GM23338 (cell line): ENCODE measurements around the gene TMEM256. TPM values are rescaled to one million over a fixed set of nuclear protein-coding genes. Genes with fewer than 3 reads are reported as not detected.

Source experiments
- ATAC-seq: fragments of 200-7000 bp; cut with Tn5 transposase; 3 replicates; pipeline ENCODE4 v1.9.1; 2020
- DNase-seq: peaks from one replicate; pipeline ENCODE4 v3.0.0-alpha.2; 2015; ENCODE audit warnings: low spot score
- H2AFZ ChIP-seq: fragments of 200-600 bp; sonication (generic); 2 replicates; pipeline ENCODE4 v1.8.0; 2016; ENCODE audit warnings: antibody characterized with exemption, mild to moderate bottlenecking, moderate library complexity
- H3F3A ChIP-seq: fragments of 200-600 bp; sonication (generic); replicated peaks from 2 replicates; pipeline ENCODE4 v1.8.0; 2017; ENCODE audit warnings: antibody characterized with exemption, mixed run types, low read depth
- H3K27ac ChIP-seq: fragments of 200-600 bp; sonication (generic); 2 replicates; pipeline ENCODE4 v1.6.1; 2016; ENCODE audit warnings: low read depth
- H3K27me3 ChIP-seq: fragments of 200-600 bp; sonication (generic); 2 replicates; pipeline ENCODE4 v1.8.0; 2016; ENCODE audit warnings: mild to moderate bottlenecking, mixed run types, moderate library complexity; ENCODE audit not compliant: insufficient read depth
- H3K36me3 ChIP-seq: fragments of 200-600 bp; sonication (generic); 2 replicates; pipeline ENCODE4 v1.8.0; 2016; ENCODE audit warnings: mild to moderate bottlenecking; ENCODE audit not compliant: insufficient read depth
- H3K4me1 ChIP-seq: fragments of 200-600 bp; sonication (generic); 2 replicates; pipeline ENCODE4 v1.8.0; 2016; ENCODE audit warnings: mild to moderate bottlenecking, moderate library complexity; ENCODE audit not compliant: insufficient read depth
- H3K4me2 ChIP-seq: fragments of 200-600 bp; sonication (generic); 2 replicates; pipeline ENCODE4 v1.7.1; 2017; ENCODE audit warnings: mixed run types
- H3K4me3 ChIP-seq: fragments of 200-600 bp; sonication (generic); 2 replicates; pipeline ENCODE4 v1.6.1; 2016; ENCODE audit warnings: mixed run types
- H3K79me2 ChIP-seq: fragments of 200-600 bp; sonication (generic); replicated peaks from 2 replicates; pipeline ENCODE4 v1.8.0; 2017; ENCODE audit warnings: mild to moderate bottlenecking; ENCODE audit not compliant: insufficient read depth
- H3K9me2 ChIP-seq: fragments of 200-600 bp; sonication (generic); 2 replicates; pipeline ENCODE4 v1.8.0; 2017; ENCODE audit not compliant: insufficient read depth
- H4K20me1 ChIP-seq: fragments of 200-600 bp; sonication (generic); replicated peaks from 2 replicates; pipeline ENCODE4 v1.8.0; 2017; ENCODE audit warnings: mild to moderate bottlenecking; ENCODE audit not compliant: insufficient read depth
- H3K27ac Mint-ChIP-seq: 2 replicates; pipeline ENCODE4 v1.8.0; 2020; ENCODE audit warnings: inconsistent platforms, mild to moderate bottlenecking, moderate library complexity, mixed read lengths
- H3K27me3 Mint-ChIP-seq: 3 replicates; pipeline ENCODE4 v1.8.0; 2022; ENCODE audit warnings: low read depth, mild to moderate bottlenecking, moderate library complexity, mixed read lengths, inconsistent platforms; ENCODE audit not compliant: insufficient read depth, poor library complexity
- H3K36me3 Mint-ChIP-seq: 3 replicates; pipeline ENCODE4 v1.8.0; 2021; ENCODE audit warnings: low read depth, mild to moderate bottlenecking, inconsistent platforms, moderate library complexity, mixed read lengths
- H3K4me1 Mint-ChIP-seq: 3 replicates; pipeline ENCODE4 v1.8.0; 2020; ENCODE audit warnings: mild to moderate bottlenecking, inconsistent platforms, mixed read lengths
- H3K4me3 Mint-ChIP-seq: 3 replicates; pipeline ENCODE4 v1.8.0; 2021; ENCODE audit warnings: moderate library complexity, mild to moderate bottlenecking, inconsistent platforms, mixed read lengths
- H3K9me3 Mint-ChIP-seq: 3 replicates; pipeline ENCODE4 v1.8.0; 2020; ENCODE audit warnings: moderate library complexity, mild to moderate bottlenecking, inconsistent platforms, mixed read lengths
- EZH2phosphoT487 ChIP-seq: fragments of 200-600 bp; sonication (generic); IDR thresholded peaks from one replicate; pipeline ENCODE4 v1.8.1; 2018; ENCODE audit warnings: antibody characterized with exemption; ENCODE audit not compliant: unreplicated experiment
- JUNB ChIP-seq: IDR thresholded peaks from one replicate; pipeline ENCODE4 v1.6.1; 2016; ENCODE audit warnings: antibody characterized with exemption; ENCODE audit not compliant: unreplicated experiment
- REST ChIP-seq: IDR thresholded peaks from one replicate; pipeline ENCODE4 v1.6.1; 2018; ENCODE audit warnings: antibody characterized with exemption; ENCODE audit not compliant: unreplicated experiment
- ZNF331 ChIP-seq: fragments of 250-450 bp; sonication (Bioruptor Pico); IDR thresholded peaks from 2 replicates; pipeline ENCODE4 v1.5.0; 2020; ENCODE audit warnings: low read depth, mild to moderate bottlenecking, moderate library complexity
- ZNF462 ChIP-seq: fragments of 250-450 bp; sonication (Bioruptor Pico); IDR thresholded peaks from 2 replicates; pipeline ENCODE4 v1.5.0; 2020; ENCODE audit warnings: mild to moderate bottlenecking, moderate library complexity
- polyA plus RNA-seq: library from polyadenylated mRNA; unstranded; fragments of >200 nt; fragmentation: Nextera tagmentation; extraction: Ambion mirVana; gene quantifications from 2 replicates; pipeline ENCODE4 v1.2.1, GENCODE V29; 2016
- total RNA-seq: library from RNA; depleted of rRNA; stranded (reverse); fragments of >200 nt; shearing (Covaris generic); gene quantifications from 2 replicates; pipeline ENCODE4 v1.2.3, GENCODE V29; 2014

Gene TMEM256
- total and polyA plus RNA-seq, 2 experiments from 2014 or later = 127 to 197 TPM

GRCh38 chr17:7407485-7408251 is 3.8 kb upstream of the TMEM256 start, which contains the start of gene NLGN2 (continued):
- TF ChIP-seq ZNF462 (no peak), ZNF331 (CRISPR knock-in tag) (no peak), REST (no peak)

GRCh38 chr17:7407082-7407481 is 3.2 kb upstream of the TMEM256 start:
- DNase-seq = peak; percentile 43
- peaks cover 18% of the 10 kb centered on the region for H3K27me3 Mint-ChIP-seq
- H3K36me3 ChIP-seq = peaks cover under 1% of the 10 kb centered on the region; the same call in 1 of the 2 replicates
- peak overlapping the region; percentile 81 for H3K4me2 ChIP-seq
- no peak for ATAC-seq
- H3K36me3 Mint-ChIP-seq = peaks cover 21% of the 10 kb centered on the region
- H3K27ac Mint-ChIP-seq = no peak overlapping the region
- peaks cover 28% of the 10 kb centered on the region for H3K4me1 ChIP-seq
- peaks cover 5% of the 10 kb centered on the region for H4K20me1 ChIP-seq
- H3K9me2 ChIP-seq = no peaks in the 10 kb centered on the region
- H3K4me1 Mint-ChIP-seq = peaks cover 30% of the 10 kb centered on the region
- peak overlapping the region; percentile 57; the same call in 1 of the 2 replicates for H3K4me3 ChIP-seq
- H3K27ac ChIP-seq = no peak overlapping the region
- TF ChIP-seq REST (no peak), EZH2phosphoT487 (no peak), JUNB (no peak)
- no peak overlapping the region for H2AFZ ChIP-seq
- H3K27me3 ChIP-seq = no peaks in the 10 kb centered on the region
- H3K79me2 ChIP-seq = peaks cover 14% of the 10 kb centered on the region
- H3K4me3 Mint-ChIP-seq = peak overlapping the region; percentile 64; the same call in 1 of the 3 replicates
- H3F3A ChIP-seq = peaks cover 19% of the 10 kb centered on the region
- no peaks in the 10 kb centered on the region for H3K9me3 Mint-ChIP-seq
